Lower lobe of right lung (tissue), 2 donors: ENCODE measurements around the gene LIN28B. TPM values are rescaled to one million over a fixed set of nuclear protein-coding genes. Genes with fewer than 3 reads are reported as not detected.
"Not testable (repeated sequence)": the region's sequence is repeated elsewhere in the genome, so short reads cannot be mapped to it uniquely, and the experiment has no call there.

Experiments
- ATAC-seq, 2 donors: fragments of 200-7000 bp; cut with Tn5 transposase; one replicate each; pipeline ENCODE4 v1.9.1; 2020 to 2022; ENCODE audit warnings: mild to moderate bottlenecking in 2 of 2, moderate library complexity in 2 of 2
- DNase-seq: peaks from one replicate; pipeline ENCODE4 v3.0.0-alpha.2; 2020
- H3K27ac ChIP-seq: fragments of 200-600 bp; one replicate; pipeline ENCODE4 v1.8.0; 2022
- H3K27me3 ChIP-seq: fragments of 200-600 bp; one replicate; pipeline ENCODE4 v1.8.0; 2022; ENCODE audit warnings: low read depth
- H3K36me3 ChIP-seq: fragments of 200-600 bp; one replicate; pipeline ENCODE4 v1.8.0; 2022; ENCODE audit warnings: mild to moderate bottlenecking
- H3K4me1 ChIP-seq: fragments of 200-600 bp; one replicate; pipeline ENCODE4 v1.8.0; 2022
- H3K4me3 ChIP-seq: fragments of 200-600 bp; one replicate; pipeline ENCODE4 v1.8.0; 2022; ENCODE audit warnings: mild to moderate bottlenecking
- H3K9me3 ChIP-seq: fragments of 200-600 bp; one replicate; pipeline ENCODE4 v1.8.0; 2022
- CTCF ChIP-seq: fragments of 200-600 bp; IDR thresholded peaks from one replicate; pipeline ENCODE4 v1.8.0; 2022; ENCODE audit warnings: antibody characterized with exemption, mild to moderate bottlenecking
- intact Hi-C: fragments of 100-400 bp; cut with DNase I; formaldehyde crosslinking; loops from one replicate; pipeline ENCODE4 v1.11.0; 2022
- total RNA-seq: library from RNA; stranded (reverse); fragmentation: NEBNext Ultra II Directional; extraction: Animal tissue kit (Norgen Biotek cat#: 25700); gene quantifications from one replicate; pipeline ENCODE4 v1.2.1, GENCODE V29; 2021
- donor health status: DM: no; HTN: yes; CAD: no; lungs with severe emphysema.

The LIN28B gene
- total RNA-seq, 1 donor from 2014 or later, result not detected

GRCh38 chr6:105067329-105067728 is 110.4 kb downstream of the LIN28B start:
- Histone ChIP-seq H3K27me3 (no peaks in the 10 kb centered on the region), H3K36me3 (no peaks in the 10 kb centered on the region), H3K4me3 (no peak overlapping the region), H3K4me1 (no peaks in the 10 kb centered on the region), H3K27ac (no peak overlapping the region), H3K9me3 (no peaks in the 10 kb centered on the region)
- no peak for ATAC-seq
- intact Hi-C loops, result no loop called here
- DNase-seq, result no peak
- TF ChIP-seq CTCF, result no peak

GRCh38 chr6:105068407-105068806 is 111.5 kb downstream of the LIN28B start:
- Histone ChIP-seq H3K27me3 (no peaks in the 10 kb centered on the region), H3K36me3 (no peaks in the 10 kb centered on the region), H3K4me1 (no peaks in the 10 kb centered on the region), H3K9me3 (no peaks in the 10 kb centered on the region), H3K27ac (no peak overlapping the region), H3K4me3 (no peak overlapping the region)
- intact Hi-C loops, result no loop called here
- ATAC-seq (no peak), DNase-seq (no peak)
- TF ChIP-seq CTCF, result no peak

GRCh38 chr6:105069821-105070445 is 113.0 kb downstream of the LIN28B start:
- H3K9me3 ChIP-seq, result no peaks in the 10 kb centered on the region
- DNase-seq (no peak), ATAC-seq (no peak)
- H3K4me3 ChIP-seq, result no peak overlapping the region
- H3K36me3 ChIP-seq, result no peaks in the 10 kb centered on the region
- no peak overlapping the region for H3K27ac ChIP-seq
- intact Hi-C loops, result no loop called here
- H3K4me1 ChIP-seq, result no peaks in the 10 kb centered on the region
- H3K27me3 ChIP-seq, result no peaks in the 10 kb centered on the region
- no peak for TF ChIP-seq CTCF

- TF ChIP-seq CTCF, result no peak
- H3K9me3 ChIP-seq, result no peaks in the 10 kb centered on the region
- ATAC-seq, result no peak
Measured at GRCh38 chr6:105072798-105073199, 115.9 kb downstream of the LIN28B start.

GRCh38 chr6:105075210-105075609 is 118.3 kb downstream of the LIN28B start:
- intact Hi-C loops, result no loop called here
- no peak for ATAC-seq
- H3K9me3 ChIP-seq, result no peaks in the 10 kb centered on the region

More at GRCh38 chr6:105072798-105073199, 115.9 kb downstream of the LIN28B start:
- DNase-seq, result no peak
- no peak overlapping the region for H3K4me3 ChIP-seq
- intact Hi-C loops, result no loop called here
- no peaks in the 10 kb centered on the region for H3K36me3 ChIP-seq
- no peaks in the 10 kb centered on the region for H3K4me1 ChIP-seq
- H3K27me3 ChIP-seq, result no peaks in the 10 kb centered on the region
- H3K27ac ChIP-seq, result no peak overlapping the region

GRCh38 chr6:105076418-105076817 is 119.5 kb downstream of the LIN28B start:
- H3K4me1 ChIP-seq, DNase-seq, H3K9me3 ChIP-seq, H3K36me3 ChIP-seq, H3K27ac ChIP-seq, H3K27me3 ChIP-seq, ATAC-seq, H3K4me3 ChIP-seq, intact Hi-C loops: not testable (repeated sequence)

More at GRCh38 chr6:105075210-105075609, 118.3 kb downstream of the LIN28B start:
- H3K27me3 ChIP-seq, result no peaks in the 10 kb centered on the region
- no peak overlapping the region for H3K27ac ChIP-seq
- no peak for TF ChIP-seq CTCF
- no peak for DNase-seq
- H3K36me3 ChIP-seq, result no peaks in the 10 kb centered on the region
- no peak overlapping the region for H3K4me3 ChIP-seq
- no peaks in the 10 kb centered on the region for H3K4me1 ChIP-seq
